DMS79 treated with DMSO at 0.1 percent for 48 hours (cell line): ENCODE results near the gene MAST4.
"Not testable (repeated sequence)": the region's sequence is repeated elsewhere in the genome, so short reads cannot be mapped to it uniquely, and the experiment has no call there.

Experiments
- DNase-seq: peaks from one replicate; lab custom pipeline; 2025; lab: John Stamatoyannopoulos, UW

MAST4 gene

DNA sequence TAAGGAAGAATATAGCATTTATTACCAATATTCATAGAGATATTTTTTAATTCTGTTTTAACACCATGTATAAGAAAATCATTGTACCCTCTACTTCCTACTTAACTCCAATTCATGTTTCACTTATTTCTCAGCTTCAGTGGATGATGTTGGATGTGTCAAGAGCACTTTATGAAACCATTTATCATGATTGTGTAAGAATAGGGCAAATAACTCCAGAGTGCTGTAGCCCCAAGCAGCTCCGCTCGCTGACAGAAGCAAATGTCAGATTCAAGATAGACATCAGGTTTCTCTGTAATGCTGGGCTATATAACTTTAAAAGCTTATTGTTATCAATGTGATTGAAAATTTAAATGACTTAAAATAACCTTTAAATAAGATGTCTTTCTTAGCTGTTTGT, 50.4 kb downstream of the MAST4 start:
- DNase-seq: no peak

DNA sequence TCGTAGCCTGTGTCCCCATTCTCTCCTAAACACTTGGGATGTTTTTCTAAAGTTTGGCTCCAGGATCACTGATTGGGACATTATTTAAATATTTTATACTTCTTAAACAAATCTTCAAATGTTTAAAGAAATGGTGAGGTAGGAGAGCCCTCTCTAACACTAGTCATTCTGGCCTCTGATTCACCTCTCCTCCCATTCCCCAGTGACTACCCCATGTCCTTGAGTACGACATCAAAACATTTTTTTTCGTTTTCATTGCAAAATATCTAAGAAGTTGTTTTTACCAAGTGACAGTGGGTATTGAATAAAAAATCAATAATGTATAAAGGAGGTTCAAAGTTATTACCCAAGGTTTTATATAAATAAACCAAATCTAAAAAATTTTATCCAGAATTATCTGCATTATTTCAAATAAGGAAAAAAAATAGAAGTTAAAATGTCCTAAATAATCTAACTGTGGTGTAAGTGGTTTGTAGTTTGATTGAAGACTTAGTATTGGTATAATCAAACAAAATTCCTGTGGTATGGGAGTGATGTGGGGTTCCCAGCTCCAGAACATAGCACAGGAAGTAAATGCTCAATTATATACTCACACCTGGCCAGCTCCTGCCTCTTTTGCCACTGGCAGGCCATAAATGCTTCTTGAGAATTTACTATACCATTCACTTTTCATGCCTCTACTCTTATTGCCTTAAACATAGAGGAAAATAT, 51.1 kb downstream of the MAST4 start:
- no peak for DNase-seq

DNA sequence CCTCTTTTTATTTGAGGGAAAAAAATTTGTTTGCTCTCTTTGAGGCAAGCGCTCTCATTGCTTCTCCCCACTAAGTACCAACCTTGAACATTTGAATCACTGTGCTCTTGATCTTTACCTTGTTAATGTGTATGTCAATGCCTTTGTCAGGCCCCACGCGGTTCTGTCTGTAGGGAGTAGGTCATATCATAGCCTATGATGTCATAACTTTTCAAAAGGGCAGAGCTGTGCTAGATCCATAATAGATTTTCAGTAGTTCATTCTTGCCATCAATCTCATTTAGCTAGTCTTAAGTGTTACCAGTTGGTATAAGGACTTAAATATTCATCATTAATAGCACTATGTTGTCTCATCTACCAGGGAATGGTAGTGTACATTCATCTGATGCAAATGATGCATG, 56.6 kb downstream of the MAST4 start:
- no peak for DNase-seq

DNA sequence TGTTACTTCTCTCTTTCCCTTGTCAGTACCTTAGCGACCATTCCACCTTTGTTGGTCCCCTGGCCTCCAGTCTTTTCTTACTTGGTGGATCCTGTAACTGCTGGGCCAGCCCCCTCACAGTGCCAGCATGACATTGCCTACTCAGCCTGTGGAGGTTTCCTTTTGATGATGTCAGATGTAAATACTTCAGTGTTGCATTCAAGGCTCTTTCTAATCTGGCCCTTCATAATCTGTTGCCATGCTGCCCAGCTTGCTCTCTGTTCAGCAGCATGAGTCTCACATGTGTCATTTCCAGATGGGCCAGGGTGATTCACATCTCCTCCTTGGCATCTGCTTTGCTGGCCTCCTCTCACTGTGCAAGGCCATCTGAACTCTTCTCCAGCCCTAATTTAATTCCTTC, 57.1 kb downstream of the MAST4 start:
- DNase-seq: no peak

DNA sequence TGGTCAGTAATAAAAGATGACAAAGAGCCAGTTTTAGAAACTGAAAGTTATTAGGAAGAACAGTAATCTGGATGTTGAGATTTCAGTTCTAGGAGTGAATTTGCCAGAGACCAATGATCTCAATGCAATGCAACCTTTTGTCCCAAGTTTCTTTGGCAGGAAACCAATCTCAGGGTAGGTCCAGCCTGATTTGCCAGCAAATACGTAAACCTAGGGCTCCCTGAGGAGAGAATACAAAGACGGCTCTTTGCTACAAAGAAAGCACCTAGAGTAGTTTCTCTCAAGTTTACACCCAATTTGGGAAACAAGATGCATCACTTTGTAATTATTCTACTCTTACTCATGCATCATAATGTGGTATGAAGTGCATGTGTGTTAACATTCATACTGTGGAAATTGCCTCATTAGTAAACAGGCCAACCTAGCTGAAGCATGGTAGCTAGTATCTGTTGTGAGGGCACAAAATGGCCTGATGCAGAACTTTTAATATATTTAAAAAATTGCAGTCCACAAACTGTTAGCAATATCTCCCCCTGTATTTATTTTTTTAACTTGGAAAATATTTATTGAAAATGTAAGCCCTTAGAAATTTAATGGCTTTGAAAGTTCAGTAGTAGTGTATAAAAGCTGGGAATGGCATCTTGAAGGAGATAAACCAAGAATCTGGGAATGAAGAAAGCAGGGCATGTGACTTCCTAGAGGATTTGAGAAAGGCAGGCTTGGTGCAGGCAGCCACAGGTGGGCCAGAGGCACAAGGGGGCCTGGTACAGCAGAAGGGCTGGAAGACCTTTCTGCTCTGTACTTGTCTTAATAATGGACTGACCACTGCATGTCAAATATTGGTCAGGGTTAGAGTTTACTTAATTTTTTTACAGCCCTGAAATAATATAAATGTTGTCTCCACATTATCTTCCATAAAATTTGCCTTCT, 59.5 kb downstream of the MAST4 start:
- no peak for DNase-seq

DNA sequence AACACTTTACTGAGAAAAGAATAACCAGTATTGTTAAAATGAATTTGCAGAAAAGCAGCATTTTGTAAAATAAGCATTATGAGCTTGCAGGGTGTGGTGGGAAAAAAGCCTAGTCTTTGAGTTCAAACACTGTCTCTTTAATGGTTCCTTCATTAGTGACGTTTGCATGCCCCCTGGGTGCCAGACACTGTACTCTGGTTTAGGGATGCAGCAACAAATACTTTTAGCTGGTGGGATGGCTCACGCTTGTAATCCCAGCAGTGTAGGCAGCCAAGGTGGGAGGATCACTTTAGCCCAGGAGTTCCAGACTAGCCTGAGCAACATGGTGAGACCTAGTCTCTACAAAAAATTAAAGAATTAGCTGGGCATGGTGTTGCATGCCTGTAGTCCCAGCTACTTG, 62.3 kb downstream of the MAST4 start:
- DNase-seq: no peak

DNA sequence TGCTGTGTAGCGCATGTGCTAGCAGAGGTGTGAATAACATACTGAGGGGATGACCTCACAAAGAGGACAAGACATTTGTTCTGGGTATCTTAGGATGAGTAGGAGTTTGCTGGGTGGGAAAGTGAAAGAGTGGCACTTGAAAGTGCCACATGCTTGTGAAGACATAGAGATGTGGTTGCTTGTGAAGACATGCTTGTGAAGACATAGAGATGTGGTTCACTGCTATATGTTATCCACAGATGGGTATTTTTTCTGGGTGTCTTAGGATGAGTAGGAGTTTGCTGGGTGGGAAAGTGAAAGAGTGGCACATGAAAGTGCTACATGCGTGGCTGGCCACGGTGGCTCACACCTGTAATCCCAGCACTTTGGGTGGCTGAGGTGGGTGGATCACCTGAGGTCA, 63.6 kb downstream of the MAST4 start:
- DNase-seq: no peak

DNA sequence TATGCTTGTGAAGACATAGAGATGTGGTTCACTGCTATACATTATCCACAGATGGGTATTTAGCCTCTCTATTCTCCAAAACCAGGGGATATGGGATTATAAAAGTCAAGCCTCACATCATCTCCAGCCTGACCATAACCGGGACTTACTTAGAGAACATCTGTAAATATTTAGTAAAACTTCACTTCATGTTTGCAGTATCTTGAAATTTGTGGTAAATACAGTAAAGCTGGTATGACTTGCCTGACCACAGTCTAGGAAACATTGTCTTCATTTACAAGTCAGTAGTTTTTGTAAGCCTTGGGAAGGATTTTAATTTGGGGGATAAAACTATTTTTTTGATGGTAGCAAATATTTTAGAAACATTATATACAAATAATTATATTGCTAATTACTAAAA, 64.2 kb downstream of the MAST4 start:
- DNase-seq: no peak

DNA sequence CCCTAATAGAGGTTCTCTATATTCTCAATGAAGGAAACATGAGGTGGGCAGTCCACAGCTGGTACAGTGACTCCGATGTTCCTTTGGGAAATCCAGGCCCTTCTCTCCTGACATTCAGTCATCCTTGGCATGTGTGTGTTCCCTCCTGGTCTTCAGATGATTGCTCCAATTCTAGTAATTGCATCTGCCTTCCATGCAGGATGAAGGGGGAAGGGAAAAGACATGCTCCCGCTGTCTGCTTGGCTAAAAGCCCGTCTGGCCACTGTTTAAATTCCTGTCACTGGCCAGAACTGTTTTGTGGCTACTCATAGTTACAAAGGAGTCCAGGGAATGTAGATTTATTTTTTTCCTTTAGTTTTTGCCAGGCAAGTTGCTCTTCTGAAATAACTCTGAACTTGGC, 65.0 kb downstream of the MAST4 start:
- DNase-seq: no peak

DNA sequence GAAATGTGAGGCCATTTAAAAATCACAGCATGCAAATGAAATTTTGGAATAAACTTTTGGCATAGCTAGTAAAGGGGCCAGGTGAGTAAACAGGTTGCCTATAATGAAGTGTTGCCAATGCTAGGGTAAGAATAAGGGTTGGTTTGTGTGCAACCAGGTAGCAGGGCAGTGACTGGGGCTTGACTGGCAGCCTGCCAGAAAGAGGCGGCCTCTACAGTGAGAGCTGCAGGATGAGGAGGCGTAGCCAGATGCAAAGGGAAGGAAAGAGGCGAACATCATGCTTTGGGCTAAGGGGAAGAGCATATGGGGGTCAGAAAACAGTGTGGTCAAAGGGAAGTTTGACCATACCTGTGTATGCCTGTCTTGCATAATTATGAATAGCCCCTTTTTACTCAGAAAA, 70.6 kb downstream of the MAST4 start:
- DNase-seq: peak; percentile 65

DNA sequence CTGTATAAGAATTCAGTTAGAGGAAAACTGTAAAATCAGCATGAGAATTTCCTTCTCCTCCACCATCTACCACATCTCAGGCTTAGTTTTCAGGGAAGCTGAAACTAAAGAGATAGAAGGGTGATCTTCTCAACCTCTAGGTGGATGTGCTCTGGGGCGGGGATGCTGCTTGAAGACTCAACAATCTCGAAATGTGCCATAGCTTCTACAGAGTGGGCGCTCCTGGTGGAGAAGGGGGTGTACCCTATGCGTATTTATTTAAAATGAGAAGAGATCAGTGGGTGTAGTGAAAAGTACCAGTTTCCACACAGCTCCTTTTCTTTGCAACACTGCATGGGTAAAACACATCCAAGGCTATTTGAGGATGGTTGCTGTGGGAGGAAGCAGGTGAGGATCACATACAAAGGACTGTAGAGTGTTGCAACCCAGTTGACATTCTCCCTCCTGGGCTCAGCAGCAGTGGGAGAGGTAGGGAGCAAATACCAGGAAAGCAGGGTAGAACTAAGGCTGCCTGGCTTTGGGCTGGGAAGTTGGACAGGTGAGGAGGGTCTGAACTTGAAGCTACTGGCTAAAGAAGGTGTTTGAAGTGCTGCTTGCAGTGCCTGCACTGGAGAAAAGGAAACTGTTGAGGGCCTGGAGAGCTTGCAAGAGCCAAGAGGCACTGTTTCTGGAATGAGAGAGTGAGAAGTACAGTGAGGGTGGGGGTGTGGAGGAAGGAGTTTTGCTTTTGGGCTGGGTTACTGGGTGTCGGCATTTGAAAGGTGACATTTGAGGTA, 73.1 kb downstream of the MAST4 start:
- peak; percentile 5 for DNase-seq

DNA sequence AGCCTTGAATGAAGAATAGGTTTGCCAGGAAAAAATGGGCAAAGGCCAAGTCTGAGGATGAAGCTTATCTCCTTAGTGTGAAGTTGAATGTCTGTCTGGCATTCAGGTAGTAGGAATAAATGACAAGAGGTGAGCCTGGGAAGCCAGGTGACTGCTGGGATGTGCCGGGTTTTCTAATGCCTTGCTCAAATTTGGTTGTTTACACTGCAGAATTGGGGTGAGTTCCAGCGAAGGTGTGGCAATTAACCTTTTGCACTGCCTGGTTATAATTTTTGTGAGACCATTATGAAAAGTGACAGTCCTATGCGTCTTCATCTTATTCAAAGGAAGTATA, 73.6 kb downstream of the MAST4 start:
- DNase-seq: no peak

DNA sequence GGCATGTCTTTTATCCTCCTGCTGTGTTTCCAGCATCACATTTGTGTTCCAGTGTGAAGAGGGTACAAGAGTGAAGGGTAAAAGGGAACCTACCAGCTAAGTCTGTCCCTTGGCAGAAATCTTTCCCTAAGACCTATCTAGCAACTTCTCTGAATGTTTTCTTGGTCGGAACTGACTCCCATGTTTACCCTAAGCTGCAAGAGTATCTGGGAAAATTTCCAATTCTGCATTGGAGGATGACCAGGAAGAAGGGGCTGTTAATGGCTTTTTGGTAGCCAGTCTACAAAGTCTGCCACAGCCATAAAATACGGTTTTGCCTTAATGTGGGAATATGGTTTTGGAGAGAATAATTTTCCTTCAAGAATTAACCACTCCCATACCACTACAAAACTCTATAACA, 75.1 kb downstream of the MAST4 start:
- peak; percentile 75 for DNase-seq

DNA sequence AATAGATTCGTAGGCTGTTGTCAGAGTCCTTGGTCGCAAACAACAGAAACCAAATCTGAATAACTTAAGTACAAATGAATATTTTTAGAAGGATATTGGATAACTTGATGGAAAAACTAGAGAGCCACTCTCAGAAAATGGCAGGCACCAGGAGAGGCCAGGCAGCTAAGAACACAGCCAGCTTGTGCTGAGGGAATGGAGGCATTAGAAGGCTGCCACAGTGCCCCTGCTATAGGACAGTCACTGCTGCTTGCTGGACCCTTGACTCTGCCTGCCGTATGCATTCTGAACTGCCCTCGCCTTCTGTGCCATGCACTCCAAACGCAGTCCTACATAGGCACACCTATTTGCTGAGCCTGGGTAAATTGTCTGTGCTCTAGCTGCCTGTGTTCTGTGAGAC, 78.6 kb downstream of the MAST4 start:
- no peak for DNase-seq

DNA sequence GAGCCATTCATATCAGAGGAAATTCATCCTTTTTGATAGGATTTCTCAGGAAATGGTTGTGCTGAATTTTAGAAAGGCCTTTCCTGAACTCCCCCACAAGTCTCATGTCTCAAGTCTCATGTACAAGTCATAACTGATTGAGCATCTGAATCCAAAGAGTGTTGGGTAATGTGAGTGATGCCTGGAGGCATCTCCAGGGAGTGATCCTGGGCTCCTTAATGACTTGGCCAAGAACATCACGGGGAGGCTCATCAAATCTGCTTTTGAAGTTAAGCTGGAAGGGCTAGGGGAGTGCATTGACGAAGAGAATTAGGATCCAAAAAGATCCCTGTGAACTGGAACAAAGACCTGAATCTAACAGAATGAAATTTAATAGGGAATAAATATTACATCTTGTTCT, 79.2 kb downstream of the MAST4 start:
- no peak for DNase-seq

DNA sequence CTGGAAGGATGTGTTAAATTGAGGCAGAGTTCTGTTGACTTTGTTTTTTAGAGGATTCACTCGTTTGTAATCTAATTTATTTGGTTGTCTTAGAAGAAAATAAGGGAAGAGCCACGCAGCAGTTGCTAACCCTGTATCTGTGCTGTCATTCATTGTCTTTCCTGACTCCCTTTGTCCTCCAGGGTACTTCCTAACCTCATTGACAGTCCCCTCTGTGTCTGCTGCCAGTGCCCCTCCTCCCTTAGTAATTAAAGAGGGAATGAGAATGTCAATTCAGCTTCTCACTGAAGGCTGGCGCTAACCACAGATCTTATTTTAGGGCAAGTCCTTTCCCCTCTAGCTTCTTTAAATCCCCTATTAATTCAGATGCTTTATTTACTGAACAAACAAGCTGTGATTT, 84.0 kb downstream of the MAST4 start:
- DNase-seq: no peak

DNA sequence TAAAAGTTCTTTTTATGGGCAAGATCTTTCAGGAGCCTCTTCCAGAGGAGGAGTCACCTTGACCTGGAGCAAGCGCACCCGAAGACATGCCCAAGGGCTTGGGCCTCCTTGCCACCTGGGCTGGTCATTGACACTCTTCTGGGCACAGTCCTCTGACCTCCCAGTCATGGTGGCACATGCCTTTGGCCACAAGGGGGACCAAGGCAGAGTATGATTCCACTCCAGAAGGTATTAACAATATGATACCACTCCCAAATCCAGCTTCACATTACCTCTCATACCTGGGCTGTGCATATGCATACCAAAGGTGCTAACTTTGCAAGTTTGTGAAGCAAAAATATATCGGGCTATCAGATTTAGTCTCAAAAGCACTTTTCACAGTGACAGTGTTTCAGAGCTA, 84.6 kb downstream of the MAST4 start:
- DNase-seq: no peak

DNA sequence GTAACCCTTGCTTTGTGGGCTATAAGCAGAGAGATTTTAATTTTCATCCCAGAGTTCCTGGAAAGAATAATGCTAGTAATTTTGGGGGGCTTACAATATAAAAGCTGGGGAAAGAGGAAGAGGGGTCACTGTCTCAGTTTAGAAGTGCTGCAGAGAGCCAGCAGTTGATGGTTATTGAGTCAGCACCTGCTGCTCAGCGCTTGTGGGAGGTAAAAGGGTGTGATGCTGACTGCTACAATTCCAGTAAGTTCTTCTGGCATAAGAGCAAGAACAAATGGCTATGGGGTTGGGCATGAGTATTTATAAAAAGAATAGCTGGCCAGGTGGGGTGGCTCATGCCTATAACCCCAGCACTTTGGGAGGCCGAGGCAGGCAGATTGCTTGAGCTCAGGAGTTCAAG, 88.5 kb downstream of the MAST4 start:
- DNase-seq: no peak

DNA sequence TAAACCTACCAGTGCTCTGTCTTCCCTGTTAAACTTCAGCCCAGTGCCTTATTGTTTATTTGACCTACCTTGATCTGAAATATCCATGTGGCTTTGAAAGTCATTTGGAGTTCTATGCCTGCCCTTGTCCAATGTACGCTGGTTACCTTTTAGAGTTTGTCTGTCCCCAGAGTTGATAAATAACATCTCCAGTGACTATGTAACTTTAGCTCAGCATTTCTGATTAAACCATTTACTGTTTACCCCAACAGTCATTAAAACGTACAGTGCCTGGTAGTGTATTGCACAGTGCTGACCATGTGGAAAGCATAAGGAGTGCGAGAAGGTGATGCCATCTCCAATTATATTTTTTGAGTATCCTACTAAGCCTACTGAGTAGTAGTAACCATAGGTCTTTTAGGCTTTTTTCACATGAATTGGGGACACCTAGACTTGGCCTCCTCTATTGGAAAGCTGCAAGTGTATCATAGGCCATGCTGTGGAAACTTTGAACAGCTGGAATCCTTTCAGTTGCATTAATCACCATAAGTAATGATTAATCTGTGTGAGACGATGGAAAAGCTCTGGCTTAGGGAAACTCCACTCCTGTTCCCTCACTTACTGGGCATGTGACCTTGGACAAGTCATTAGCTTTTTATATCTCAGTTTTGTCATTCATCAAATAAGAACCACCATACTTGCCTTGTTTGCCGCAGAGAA, 93.5 kb downstream of the MAST4 start:
- DNase-seq: no peak

DNA sequence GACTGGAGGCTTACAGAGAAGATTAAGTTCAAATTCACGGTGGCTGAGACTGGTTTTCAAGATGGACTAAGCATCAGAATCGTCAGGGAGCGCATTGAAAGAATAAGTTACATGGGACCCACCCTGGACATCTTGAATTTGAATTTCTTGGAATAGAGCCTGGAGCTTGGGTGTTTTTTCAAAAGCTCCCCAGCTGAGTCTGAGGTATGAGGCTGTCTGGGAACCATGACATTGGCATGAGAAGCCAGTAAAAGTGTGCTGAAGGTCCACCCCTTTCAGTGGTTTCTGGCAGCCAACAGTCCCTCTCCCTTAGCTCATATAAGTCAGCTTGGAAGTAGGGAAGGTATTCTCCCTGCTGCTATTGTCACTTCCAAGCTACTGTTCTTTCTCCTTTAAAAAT, 97.8 kb downstream of the MAST4 start:
- no peak for DNase-seq

DNA sequence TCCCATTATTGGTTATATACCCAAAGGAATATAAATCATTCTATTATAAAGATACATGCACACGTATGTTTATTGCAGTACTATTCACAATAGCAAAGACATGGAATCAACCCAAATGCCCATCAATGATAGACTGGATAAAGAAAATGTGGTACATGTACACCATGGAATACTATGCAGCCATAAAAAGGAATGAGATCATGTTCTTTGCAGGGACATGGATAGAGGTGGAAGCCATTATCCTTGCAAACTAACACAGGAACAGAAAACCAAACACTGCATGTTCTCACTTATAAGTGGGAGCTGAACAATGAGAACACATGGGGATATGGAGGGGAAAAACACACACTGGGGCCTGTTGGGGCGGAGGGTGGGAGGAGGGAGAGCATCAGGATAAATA, 99.6 kb downstream of the MAST4 start:
- not testable (repeated sequence) for DNase-seq
